ENCODE data around the gene OR5A1. TPM values are rescaled to one million over a fixed set of nuclear protein-coding genes. Genes with fewer than 3 reads are reported as not detected.
"Not testable (repeated sequence)": the region's sequence is repeated elsewhere in the genome, so short reads cannot be mapped to it uniquely, and the experiment has no call there.

Gene OR5A1
- total RNA-seq, 4 donors from 2014 or later = not detected

- 78 to 79% methylated on average over 5 to 7 of the region's 7 CpGs for WGBS, 2 donors (ENCODE audit: low coverage in 1 of 2)
- H3K9me3 ChIP-seq = no peaks in the 10 kb centered on the region
- no peaks in the 10 kb centered on the region for H3K27me3 ChIP-seq
- H3K4me1 ChIP-seq = no peaks in the 10 kb centered on the region
- ATAC-seq = no peak
- H3K36me3 ChIP-seq = no peaks in the 10 kb centered on the region
- TF ChIP-seq POLR2A (IDR thresholded peaks at IDR 0.05) = no peak
- no peak for TF ChIP-seq POLR2AphosphoS5 (IDR thresholded peaks at IDR 0.05)
- TF ChIP-seq EP300 (IDR thresholded peaks at IDR 0.05) = no peak
- no peak for TF ChIP-seq CTCF (IDR thresholded peaks at IDR 0.05)
- H3K4me3 ChIP-seq = no peak overlapping the region
- no peak overlapping the region for H3K27ac ChIP-seq
Observed at GRCh38 chr11:59437770-59438169, 1.5 kb downstream of the OR5A1 start.

DNA sequence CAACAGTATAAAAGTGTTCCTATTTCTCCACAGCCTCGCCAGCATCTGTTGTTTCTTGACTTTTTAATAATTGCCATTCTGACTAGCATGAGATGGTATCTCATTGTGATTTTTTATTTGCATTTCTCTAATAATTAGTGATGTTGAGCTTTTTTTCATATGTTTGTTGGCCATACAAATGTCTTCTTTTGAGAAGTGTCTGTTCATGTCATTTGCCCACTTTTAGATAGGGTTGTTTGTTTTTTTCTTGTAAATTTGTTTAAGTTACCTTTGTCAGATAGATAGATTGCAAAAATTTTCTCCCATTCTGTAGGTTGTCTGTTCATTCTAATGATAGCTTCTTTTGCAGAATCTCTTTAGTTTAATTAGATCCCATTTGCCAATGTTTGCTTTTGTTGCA lies 9.4 kb downstream of the OR5A1 start:
- not testable (repeated sequence) for H3K36me3 ChIP-seq, H3K27me3 ChIP-seq, ATAC-seq, H3K27ac ChIP-seq, H3K4me1 ChIP-seq, H3K4me3 ChIP-seq
- 67 to 75% methylated on average over 1 of the region's 1 CpG for WGBS, 2 donors (ENCODE audit: low coverage in 1 of 2)
- H3K9me3 ChIP-seq = peaks cover 0 to 17% (median 0%) of the 10 kb centered on the region in 3 donors

DNA sequence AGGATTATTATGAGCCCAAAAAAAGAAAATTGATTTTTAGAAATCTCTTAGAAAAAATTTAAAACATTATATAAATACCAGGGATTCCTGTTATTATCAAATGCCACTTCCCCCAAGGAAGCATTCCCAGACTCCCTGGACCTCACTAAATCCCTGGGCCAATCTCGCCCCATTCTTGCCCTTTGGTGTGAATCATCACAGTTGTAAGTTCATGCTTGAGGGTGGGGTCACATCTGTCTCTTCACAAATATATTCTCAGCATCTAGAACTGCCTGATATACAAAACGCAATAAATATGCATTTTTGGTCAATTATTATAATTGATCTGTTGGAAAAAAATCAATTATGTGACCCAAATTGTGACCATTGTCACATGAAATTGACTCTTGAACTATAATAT lies 12.2 kb downstream of the OR5A1 start:
- ATAC-seq = no peak
- WGBS, 2 donors (ENCODE audit: low coverage in 1 of 2) = 86 to 87% methylated on average over 2 of the region's 2 CpGs
- TF ChIP-seq POLR2A (IDR thresholded peaks at IDR 0.05) = no peak
- TF ChIP-seq CTCF (IDR thresholded peaks at IDR 0.05) = no peak
- no peak for TF ChIP-seq EP300 (IDR thresholded peaks at IDR 0.05)
- TF ChIP-seq POLR2AphosphoS5 (IDR thresholded peaks at IDR 0.05) = no peak
- H3K4me1 ChIP-seq = no peaks in the 10 kb centered on the region
- peaks cover 0 to 17% (median 0%) of the 10 kb centered on the region in 3 donors for H3K9me3 ChIP-seq
- no peaks in the 10 kb centered on the region for H3K36me3 ChIP-seq
- no peaks in the 10 kb centered on the region for H3K27me3 ChIP-seq
- no peak overlapping the region for H3K27ac ChIP-seq
- no peak overlapping the region for H3K4me3 ChIP-seq

GRCh38 chr11:59456661-59457060 lies 20.4 kb downstream of the OR5A1 start, which contains the start of gene OR4D6:
OR4D6 (plus strand) TSS chr11:59456961; CDS start chr11:59456961, 0 bp downstream.
- TF ChIP-seq POLR2AphosphoS5 (IDR thresholded peaks at IDR 0.05) (no peak), POLR2A (IDR thresholded peaks at IDR 0.05) (no peak), EP300 (IDR thresholded peaks at IDR 0.05) (no peak), CTCF (IDR thresholded peaks at IDR 0.05) (no peak)
- Histone ChIP-seq H3K4me3 (no peak within 1 kb of the TSS), H3K9me3 (no peaks in the 10 kb centered on the region), H3K4me1 (no peaks in the 10 kb centered on the region), H3K27me3 (no peaks in the 10 kb centered on the region), H3K27ac (no peak within 1 kb of the TSS), H3K36me3 (no peaks in the 10 kb centered on the region)
- ATAC-seq = no peak
- WGBS, 2 donors (ENCODE audit: low coverage in 1 of 2) = 84 to 100% methylated on average over 2 of the region's 2 CpGs

- H3K36me3 ChIP-seq = no peaks in the 10 kb centered on the region
- H3K4me1 ChIP-seq = no peaks in the 10 kb centered on the region
- H3K27ac ChIP-seq = no peak overlapping the region
- H3K27me3 ChIP-seq = no peaks in the 10 kb centered on the region
- no peak overlapping the region for H3K4me3 ChIP-seq
- no peaks in the 10 kb centered on the region for H3K9me3 ChIP-seq
- TF ChIP-seq POLR2A (IDR thresholded peaks at IDR 0.05) (no peak), POLR2AphosphoS5 (IDR thresholded peaks at IDR 0.05) (no peak), EP300 (IDR thresholded peaks at IDR 0.05) (no peak), CTCF (IDR thresholded peaks at IDR 0.05) (no peak)
- ATAC-seq = no peak
- 54 to 56% methylated on average over 3 of the region's 3 CpGs for WGBS, 2 donors (ENCODE audit: low coverage in 1 of 2)
Observed at GRCh38 chr11:59459916-59460315, 23.6 kb downstream of the OR5A1 start.

Data from gastroesophageal sphincter (tissue), 4 donors.